ENCODE measurements around the gene C1orf35.

C1orf35 gene

GRCh38 chr1:228074954-228075730 lies 28.0 kb downstream of the C1orf35 start:
- Mint-ChIP-seq H3K4me1 (ENCODE audit: low read depth) (peaks cover 11% of the 10 kb centered on the region), H3K9me3 (no peaks in the 10 kb centered on the region), H3K4me3 (no peak overlapping the region), H3K27ac (no peak overlapping the region), H3K36me3 (ENCODE audit: low read depth) (peaks cover 3% of the 10 kb centered on the region), H3K27me3 (no peaks in the 10 kb centered on the region)
- no peak for DNase-seq

GRCh38 chr1:228073857-228074545 lies 29.1 kb downstream of the C1orf35 start:
- no peaks in the 10 kb centered on the region for H3K36me3 Mint-ChIP-seq (ENCODE audit: low read depth)
- no peak overlapping the region for H3K27ac Mint-ChIP-seq
- DNase-seq, result no peak
- no peaks in the 10 kb centered on the region for H3K27me3 Mint-ChIP-seq
- peaks cover 5% of the 10 kb centered on the region for H3K4me1 Mint-ChIP-seq (ENCODE audit: low read depth)
- H3K9me3 Mint-ChIP-seq, result no peaks in the 10 kb centered on the region
- no peak overlapping the region for H3K4me3 Mint-ChIP-seq

GRCh38 chr1:228073061-228073856 lies 29.9 kb downstream of the C1orf35 start:
- no peak for DNase-seq
- H3K4me3 Mint-ChIP-seq, result no peak overlapping the region
- no peaks in the 10 kb centered on the region for H3K36me3 Mint-ChIP-seq (ENCODE audit: low read depth)
- H3K27ac Mint-ChIP-seq, result no peak overlapping the region
- peaks cover 2% of the 10 kb centered on the region for H3K4me1 Mint-ChIP-seq (ENCODE audit: low read depth)
- no peaks in the 10 kb centered on the region for H3K9me3 Mint-ChIP-seq
- no peaks in the 10 kb centered on the region for H3K27me3 Mint-ChIP-seq

GRCh38 chr1:228072658-228073043 lies 30.5 kb downstream of the C1orf35 start:
- Mint-ChIP-seq H3K27me3 (no peaks in the 10 kb centered on the region), H3K27ac (no peak overlapping the region), H3K9me3 (no peaks in the 10 kb centered on the region), H3K4me1 (ENCODE audit: low read depth) (no peaks in the 10 kb centered on the region), H3K4me3 (no peak overlapping the region), H3K36me3 (ENCODE audit: low read depth) (no peaks in the 10 kb centered on the region)
- DNase-seq, result no peak

- Mint-ChIP-seq H3K36me3 (ENCODE audit: low read depth) (no peaks in the 10 kb centered on the region), H3K4me3 (no peak overlapping the region), H3K27ac (no peak overlapping the region), H3K4me1 (ENCODE audit: low read depth) (no peaks in the 10 kb centered on the region), H3K9me3 (no peaks in the 10 kb centered on the region), H3K27me3 (peaks cover 3% of the 10 kb centered on the region)
- no peak for DNase-seq
Measured at GRCh38 chr1:228071839-228072657, 31.1 kb downstream of the C1orf35 start.

- Mint-ChIP-seq H3K27me3 (peaks cover 13% of the 10 kb centered on the region), H3K4me3 (no peak overlapping the region), H3K36me3 (ENCODE audit: low read depth) (no peaks in the 10 kb centered on the region), H3K4me1 (ENCODE audit: low read depth) (no peaks in the 10 kb centered on the region), H3K27ac (no peak overlapping the region), H3K9me3 (no peaks in the 10 kb centered on the region)
- DNase-seq, result no peak
Measured at GRCh38 chr1:228070851-228071250, 32.3 kb downstream of the C1orf35 start.

- no peak overlapping the region for H3K4me3 Mint-ChIP-seq
- H3K4me1 Mint-ChIP-seq (ENCODE audit: low read depth), result no peaks in the 10 kb centered on the region
- H3K27ac Mint-ChIP-seq, result no peak overlapping the region
- H3K27me3 Mint-ChIP-seq, result peaks cover 20% of the 10 kb centered on the region
- no peaks in the 10 kb centered on the region for H3K9me3 Mint-ChIP-seq
- DNase-seq, result no peak
- no peaks in the 10 kb centered on the region for H3K36me3 Mint-ChIP-seq (ENCODE audit: low read depth)
Measured at GRCh38 chr1:228070173-228070572, 33.0 kb downstream of the C1orf35 start.

- Mint-ChIP-seq H3K9me3 (no peaks in the 10 kb centered on the region), H3K4me3 (no peak overlapping the region)
Measured at GRCh38 chr1:228068359-228068758, 34.8 kb downstream of the C1orf35 start.

GRCh38 chr1:228066891-228067654 lies 36.1 kb downstream of the C1orf35 start:
- H3K27ac Mint-ChIP-seq, result peak overlapping the region; percentile 11
- no peaks in the 10 kb centered on the region for H3K4me1 Mint-ChIP-seq (ENCODE audit: low read depth)
- peaks cover 33% of the 10 kb centered on the region for H3K27me3 Mint-ChIP-seq
- no peaks in the 10 kb centered on the region for H3K36me3 Mint-ChIP-seq (ENCODE audit: low read depth)
- H3K9me3 Mint-ChIP-seq, result no peaks in the 10 kb centered on the region
- no peak for DNase-seq
- no peak overlapping the region for H3K4me3 Mint-ChIP-seq

More at GRCh38 chr1:228068359-228068758, 34.8 kb downstream of the C1orf35 start:
- no peak for DNase-seq
- H3K27me3 Mint-ChIP-seq, result peaks cover 26% of the 10 kb centered on the region
- H3K27ac Mint-ChIP-seq, result no peak overlapping the region
- H3K4me1 Mint-ChIP-seq (ENCODE audit: low read depth), result no peaks in the 10 kb centered on the region
- H3K36me3 Mint-ChIP-seq (ENCODE audit: low read depth), result no peaks in the 10 kb centered on the region

GRCh38 chr1:228066416-228066815 lies 36.7 kb downstream of the C1orf35 start:
- Mint-ChIP-seq H3K9me3 (no peaks in the 10 kb centered on the region), H3K27ac (peak overlapping the region; percentile 11), H3K4me3 (no peak overlapping the region), H3K4me1 (ENCODE audit: low read depth) (no peaks in the 10 kb centered on the region), H3K27me3 (peaks cover 38% of the 10 kb centered on the region), H3K36me3 (ENCODE audit: low read depth) (no peaks in the 10 kb centered on the region)
- DNase-seq, result no peak

GRCh38 chr1:228065543-228066347 lies 37.4 kb downstream of the C1orf35 start:
- no peak for DNase-seq

GRCh38 chr1:228064741-228065542 lies 38.2 kb downstream of the C1orf35 start:
- Mint-ChIP-seq H3K27me3 (peaks cover 51% of the 10 kb centered on the region), H3K27ac (no peak overlapping the region), H3K9me3 (no peaks in the 10 kb centered on the region), H3K4me3 (no peak overlapping the region), H3K36me3 (ENCODE audit: low read depth) (no peaks in the 10 kb centered on the region), H3K4me1 (ENCODE audit: low read depth) (peaks cover 7% of the 10 kb centered on the region)
- no peak for DNase-seq

More at GRCh38 chr1:228065543-228066347, 37.4 kb downstream of the C1orf35 start:
- no peaks in the 10 kb centered on the region for H3K36me3 Mint-ChIP-seq (ENCODE audit: low read depth)
- no peak overlapping the region for H3K4me3 Mint-ChIP-seq
- H3K27me3 Mint-ChIP-seq, result peaks cover 45% of the 10 kb centered on the region
- no peak overlapping the region for H3K27ac Mint-ChIP-seq
- H3K9me3 Mint-ChIP-seq, result no peaks in the 10 kb centered on the region
- H3K4me1 Mint-ChIP-seq (ENCODE audit: low read depth), result peaks cover 5% of the 10 kb centered on the region

All from activated T-cell treated with anti-CD3 and anti-CD28 coated beads, Interleukin-2, amount 50 U/mL, for 24 hours (primary cell).